Naive thymus-derived CD4-positive, alpha-beta T cell (primary cell): Measurements from ENCODE around the gene CCL22. TPM values are rescaled to one million over a fixed set of nuclear protein-coding genes. Genes with fewer than 3 reads are reported as not detected.
"Not testable (repeated sequence)": the region's sequence is repeated elsewhere in the genome, so short reads cannot be mapped to it uniquely, and the experiment has no call there.

ENCODE experiments used
- ATAC-seq: fragments of 150-1000 bp; cut with Tn5 transposase; 2 replicates; pipeline ENCODE4 v1.10.0; 2021; ENCODE audit warnings: mild to moderate bottlenecking, moderate library complexity
- CTCF ChIA-PET: fragments of 350-600 bp; sonication (Branson Sonifier 250); formaldehyde crosslinking; loops from one replicate; lab custom pipeline; 2021; ENCODE audit warnings: antibody characterized with exemption; lab: Charles Lee
- POLR2A ChIA-PET: fragments of 350-600 bp; sonication (Branson Sonifier 250); formaldehyde crosslinking; loops from one replicate; lab custom pipeline; 2021; ENCODE audit warnings: antibody characterized with exemption, inconsistent platforms; lab: Charles Lee
- DNase-seq, 9 donors: peaks; one replicate each; pipeline versions ENCODE4 v3.0.0 to v3.0.0-alpha.2; 2020 to 2022; ENCODE audit warnings: mixed read lengths in 1 of 9
- H3K27ac ChIP-seq: one replicate; pipeline ENCODE4 v1.7.0; 2013; ENCODE audit warnings: mild to moderate bottlenecking, low read depth, low read length, moderate library complexity
- H3K27me3 ChIP-seq, 2 donors: one replicate each; pipeline ENCODE4 v1.7.0; 2013; ENCODE audit warnings: low read length in 2 of 2, mild to moderate bottlenecking in 2 of 2, moderate library complexity in 2 of 2; ENCODE audit not compliant: control insufficient read depth in 2 of 2, insufficient read depth in 2 of 2
- H3K36me3 ChIP-seq, 3 experiments: 1 replicate in 2 of 3; 2 replicates in 1 of 3; pipeline ENCODE4 v1.7.0; 2013; ENCODE audit warnings: low read length in 3 of 3, mild to moderate bottlenecking in 3 of 3, moderate library complexity in 1 of 3; ENCODE audit not compliant: insufficient read depth in 3 of 3, control insufficient read depth in 2 of 3
- H3K4me1 ChIP-seq, 2 donors: one replicate each; pipeline ENCODE4 v1.7.0; 2013; ENCODE audit warnings: low read length in 2 of 2, mild to moderate bottlenecking in 2 of 2, moderate library complexity in 1 of 2; ENCODE audit not compliant: control insufficient read depth in 2 of 2, insufficient read depth in 2 of 2
- H3K4me3 ChIP-seq: 2 replicates; pipeline ENCODE4 v1.7.0; 2013; ENCODE audit warnings: mild to moderate bottlenecking, low read length
- H3K9me3 ChIP-seq, 3 experiments: 1 replicate in 2 of 3; 2 replicates in 1 of 3; pipeline ENCODE4 v1.7.0; 2013; ENCODE audit warnings: low read length in 3 of 3; ENCODE audit not compliant: control insufficient read depth in 2 of 3
- H3K27ac Mint-ChIP-seq, 9 donors: one replicate each; pipeline ENCODE4 v1.8.0; 2020 to 2022; ENCODE audit warnings: mixed read lengths in 9 of 9, mild to moderate bottlenecking in 8 of 9, moderate library complexity in 5 of 9, inconsistent platforms in 2 of 9
- H3K27me3 Mint-ChIP-seq, 5 donors: one replicate each; pipeline ENCODE4 v1.8.0; 2021 to 2022; ENCODE audit warnings: mixed read lengths in 5 of 5, mild to moderate bottlenecking in 1 of 5
- H3K36me3 Mint-ChIP-seq, 5 donors: one replicate each; pipeline ENCODE4 v1.8.0; 2020 to 2022; ENCODE audit warnings: mixed read lengths in 5 of 5, mild to moderate bottlenecking in 3 of 5, inconsistent platforms in 1 of 5
- H3K4me1 Mint-ChIP-seq, 7 donors: one replicate each; pipeline ENCODE4 v1.8.0; 2020 to 2022; ENCODE audit warnings: mixed read lengths in 7 of 7, mild to moderate bottlenecking in 3 of 7, inconsistent platforms in 1 of 7
- H3K4me3 Mint-ChIP-seq, 10 donors: one replicate each; pipeline ENCODE4 v1.8.0; 2020 to 2022; ENCODE audit warnings: mild to moderate bottlenecking in 10 of 10, mixed read lengths in 10 of 10, moderate library complexity in 6 of 10, inconsistent platforms in 2 of 10
- H3K9me3 Mint-ChIP-seq, 11 donors: one replicate each; pipeline ENCODE4 v1.8.0; 2020 to 2022; ENCODE audit warnings: mixed read lengths in 11 of 11, mild to moderate bottlenecking in 4 of 11, inconsistent platforms in 1 of 11, moderate library complexity in 1 of 11
- intact Hi-C, 2 donors: fragments of 100-400 bp; cut with micrococcal nuclease; formaldehyde crosslinking; loops; one replicate each; pipeline ENCODE4 v1.15.1; 2023
- polyA plus RNA-seq, 2 donors: library from polyadenylated mRNA; unstranded; fragments of 300-500 nt; fragmentation: Illumina TruSeq; gene quantifications; one replicate each; pipeline ENCODE4 v1.2.3, GENCODE V29; 2021
- total RNA-seq, 6 experiments: library from RNA in 5 of 6; stranded (reverse) in 5 of 6; gene quantifications; 1 replicate in 5 of 6; 2 replicates in 1 of 6; pipeline ENCODE4 v1.2.3 and lab custom pipeline; 2021 to 2026

CCL22 gene
- total and polyA plus RNA-seq, 7 experiments from 2014 or later = 0.17 to 1.9 (median 0.48) TPM; not detected in 3

GRCh38 chr16:57333402-57333801 lies 25.2 kb upstream of the CCL22 start:
- ATAC-seq (no peak), DNase-seq (no peak)
- H3K4me3 Mint-ChIP-seq = no peak overlapping the region
- peaks cover 0 to 6% (median 0%) of the 10 kb centered on the region in 3 experiments for H3K9me3 ChIP-seq
- intact Hi-C loops = no loop called here
- H3K36me3 ChIP-seq = no peaks in the 10 kb centered on the region
- CTCF ChIA-PET = no interaction called here
- H3K9me3 Mint-ChIP-seq = peaks cover 0 to 20% (median 6%) of the 10 kb centered on the region in 11 donors
- peaks cover 0 to 32% (median 12%) of the 10 kb centered on the region in 5 donors for H3K27me3 Mint-ChIP-seq
- H3K27ac Mint-ChIP-seq = no peak overlapping the region
- no peaks in the 10 kb centered on the region for H3K27me3 ChIP-seq
- no peaks in the 10 kb centered on the region for H3K4me1 ChIP-seq
- H3K4me3 ChIP-seq = no peak overlapping the region
- POLR2A ChIA-PET = no interaction called here
- no peaks in the 10 kb centered on the region for H3K4me1 Mint-ChIP-seq
- H3K36me3 Mint-ChIP-seq = peaks cover 0 to 7% (median 0%) of the 10 kb centered on the region in 5 donors
- H3K27ac ChIP-seq = no peak overlapping the region

GRCh38 chr16:57335366-57335765 lies 23.2 kb upstream of the CCL22 start:
- no peak overlapping the region for H3K27ac ChIP-seq
- Mint-ChIP-seq H3K4me1 (no peaks in the 10 kb centered on the region), H3K36me3 (peaks cover 0 to 11% (median 0%) of the 10 kb centered on the region in 5 donors), H3K27me3 (peaks cover 0 to 34% (median 17%) of the 10 kb centered on the region in 5 donors), H3K4me3 (no peak overlapping the region), H3K27ac (no peak overlapping the region), H3K9me3 (peaks cover 0 to 25% (median 8%) of the 10 kb centered on the region in 11 donors)
- DNase-seq = no peak
- H3K4me1 ChIP-seq = no peaks in the 10 kb centered on the region
- no peak overlapping the region for H3K4me3 ChIP-seq
- H3K27me3 ChIP-seq = no peaks in the 10 kb centered on the region
- H3K36me3 ChIP-seq = no peaks in the 10 kb centered on the region
- POLR2A ChIA-PET = no interaction called here
- H3K9me3 ChIP-seq = peaks cover 0 to 6% (median 0%) of the 10 kb centered on the region in 3 experiments
- intact Hi-C loops = no loop called here
- no peak for ATAC-seq
- CTCF ChIA-PET = no interaction called here

- no peak overlapping the region for H3K4me3 Mint-ChIP-seq
- ATAC-seq (peak; percentile 54), DNase-seq (no peak)
- Histone ChIP-seq H3K27me3 (no peaks in the 10 kb centered on the region), H3K36me3 (no peaks in the 10 kb centered on the region), H3K4me3 (no peak overlapping the region), H3K27ac (no peak overlapping the region), H3K4me1 (no peaks in the 10 kb centered on the region), H3K9me3 (no peaks in the 10 kb centered on the region)
- H3K27ac Mint-ChIP-seq = no peak overlapping the region
- H3K36me3 Mint-ChIP-seq = peaks cover 0 to 13% (median 4%) of the 10 kb centered on the region in 5 donors
- peaks cover 0 to 26% (median 16%) of the 10 kb centered on the region in 7 donors for H3K4me1 Mint-ChIP-seq
- ChIA-PET CTCF (no interaction called here), POLR2A (no interaction called here)
- H3K9me3 Mint-ChIP-seq = peaks cover 0 to 7% (median 0%) of the 10 kb centered on the region in 11 donors
- peaks cover 15 to 51% (median 32%) of the 10 kb centered on the region in 5 donors for H3K27me3 Mint-ChIP-seq
- intact Hi-C loops = no loop called here
Measured at GRCh38 chr16:57341062-57341440, 17.5 kb upstream of the CCL22 start.

- Mint-ChIP-seq H3K27ac (no peak overlapping the region), H3K9me3 (peaks cover 0 to 11% (median 0%) of the 10 kb centered on the region in 11 donors), H3K4me1 (peaks cover 0 to 26% (median 16%) of the 10 kb centered on the region in 7 donors), H3K36me3 (peaks cover 0 to 10% (median 4%) of the 10 kb centered on the region in 5 donors), H3K4me3 (no peak overlapping the region), H3K27me3 (peaks cover 17 to 54% (median 32%) of the 10 kb centered on the region in 5 donors)
- no peak overlapping the region for H3K27ac ChIP-seq
- CTCF ChIA-PET = no interaction called here
- no peaks in the 10 kb centered on the region for H3K4me1 ChIP-seq
- DNase-seq (no peak), ATAC-seq (no peak)
- H3K4me3 ChIP-seq = no peak overlapping the region
- intact Hi-C loops = no loop called here
- POLR2A ChIA-PET = no interaction called here
- H3K36me3 ChIP-seq = no peaks in the 10 kb centered on the region
- H3K27me3 ChIP-seq = no peaks in the 10 kb centered on the region
- no peaks in the 10 kb centered on the region for H3K9me3 ChIP-seq
Measured at GRCh38 chr16:57341441-57342303, 16.9 kb upstream of the CCL22 start.

- POLR2A ChIA-PET = interaction anchor here (0.6 kb wide), 1 partner anchor 49 kb away, joined by 5 read pairs; no protein-coding TSS in a partner anchor
- Mint-ChIP-seq H3K36me3 (peaks cover 0 to 10% (median 4%) of the 10 kb centered on the region in 5 donors), H3K9me3 (peaks cover 0 to 21% (median 3%) of the 10 kb centered on the region in 11 donors), H3K4me1 (peaks cover 0 to 26% (median 16%) of the 10 kb centered on the region in 7 donors), H3K27me3 (peaks cover 26 to 63% (median 41%) of the 10 kb centered on the region in 5 donors)
- intact Hi-C loops, CTCF ChIA-PET, H3K9me3 ChIP-seq, H3K27me3 ChIP-seq, H3K4me3 Mint-ChIP-seq, H3K27ac Mint-ChIP-seq, H3K27ac ChIP-seq, H3K36me3 ChIP-seq, H3K4me1 ChIP-seq, ATAC-seq, DNase-seq, H3K4me3 ChIP-seq: not testable (repeated sequence)
Measured at GRCh38 chr16:57342606-57343005, 16.0 kb upstream of the CCL22 start.

- Mint-ChIP-seq H3K4me1 (peaks cover 0 to 26% (median 16%) of the 10 kb centered on the region in 7 donors), H3K4me3 (no peak overlapping the region), H3K27ac (peak overlapping the region in 1 of 9 donors; percentile 49), H3K9me3 (peaks cover 0 to 21% (median 3%) of the 10 kb centered on the region in 11 donors), H3K36me3 (peaks cover 0 to 12% (median 4%) of the 10 kb centered on the region in 5 donors), H3K27me3 (peaks cover 31 to 63% (median 47%) of the 10 kb centered on the region in 5 donors)
- ChIA-PET POLR2A (interaction anchor here (0.6 kb wide), 1 partner anchor 50 kb away, joined by 5 read pairs; no protein-coding TSS in a partner anchor), CTCF (interaction anchor here (0.6 kb wide), 1 partner anchor 12 kb away, joined by 4 read pairs; no protein-coding TSS in a partner anchor)
- Histone ChIP-seq H3K36me3 (no peaks in the 10 kb centered on the region), H3K27me3 (no peaks in the 10 kb centered on the region), H3K4me1 (no peaks in the 10 kb centered on the region), H3K4me3 (no peak overlapping the region), H3K9me3 (no peaks in the 10 kb centered on the region), H3K27ac (no peak overlapping the region)
- ATAC-seq (no peak), DNase-seq (no peak)
- intact Hi-C loops = no loop called here
Measured at GRCh38 chr16:57343221-57343620, 15.4 kb upstream of the CCL22 start.
